ENCODE data around the gene LSM7. TPM values are rescaled to one million over a fixed set of nuclear protein-coding genes. Genes with fewer than 3 reads are reported as not detected.

Gene LSM7
- total RNA-seq, 3 donors from 2014 or later (not counting 1 experiment from before 2014, with no cell fraction given): 52.0 to 80.2 (median 77.4) TPM

- Mint-ChIP-seq H3K27me3 (ENCODE audit: low read depth in 2 of 2) (peaks cover 40 to 51% of the 10 kb centered on the region in 2 donors), H3K4me3 (peak overlapping the region; percentile 53), H3K9me3 (no peaks in the 10 kb centered on the region), H3K4me1 (peaks cover 7 to 23% of the 10 kb centered on the region in 2 donors), H3K36me3 (no peaks in the 10 kb centered on the region), H3K27ac (no peak overlapping the region)
- no peak overlapping the region for H3K4me3 ChIP-seq (ENCODE audit: low read length)
- DNase-seq: no peak
- no peak for ATAC-seq
- WGBS (ENCODE audit: insufficient coverage): 71% methylated on average over 17 of the region's 19 CpGs
- peaks cover 27% of the 10 kb centered on the region for H3K4me1 ChIP-seq (ENCODE audit: control insufficient read depth, insufficient read depth, low read length)
- no peaks in the 10 kb centered on the region for H3K36me3 ChIP-seq (ENCODE audit: control insufficient read depth, insufficient read depth, low read length)
- TF ChIP-seq, protein P1, sequence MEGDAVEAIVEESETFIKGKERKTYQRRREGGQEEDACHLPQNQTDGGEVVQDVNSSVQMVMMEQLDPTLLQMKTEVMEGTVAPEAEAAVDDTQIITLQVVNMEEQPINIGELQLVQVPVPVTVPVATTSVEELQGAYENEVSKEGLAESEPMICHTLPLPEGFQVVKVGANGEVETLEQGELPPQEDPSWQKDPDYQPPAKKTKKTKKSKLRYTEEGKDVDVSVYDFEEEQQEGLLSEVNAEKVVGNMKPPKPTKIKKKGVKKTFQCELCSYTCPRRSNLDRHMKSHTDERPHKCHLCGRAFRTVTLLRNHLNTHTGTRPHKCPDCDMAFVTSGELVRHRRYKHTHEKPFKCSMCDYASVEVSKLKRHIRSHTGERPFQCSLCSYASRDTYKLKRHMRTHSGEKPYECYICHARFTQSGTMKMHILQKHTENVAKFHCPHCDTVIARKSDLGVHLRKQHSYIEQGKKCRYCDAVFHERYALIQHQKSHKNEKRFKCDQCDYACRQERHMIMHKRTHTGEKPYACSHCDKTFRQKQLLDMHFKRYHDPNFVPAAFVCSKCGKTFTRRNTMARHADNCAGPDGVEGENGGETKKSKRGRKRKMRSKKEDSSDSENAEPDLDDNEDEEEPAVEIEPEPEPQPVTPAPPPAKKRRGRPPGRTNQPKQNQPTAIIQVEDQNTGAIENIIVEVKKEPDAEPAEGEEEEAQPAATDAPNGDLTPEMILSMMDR (IDR thresholded peaks at IDR 0.05): no peak
- intact Hi-C loops (cut with micrococcal nuclease): no loop called here
- peaks cover 48% of the 10 kb centered on the region for H3K27me3 ChIP-seq (ENCODE audit: control insufficient read depth, insufficient read depth, low read length)
- no peak overlapping the region for H3K27ac ChIP-seq (ENCODE audit: low read length)
- no peaks in the 10 kb centered on the region for H3K9me3 ChIP-seq (ENCODE audit: control insufficient read depth, insufficient read depth, low read length)
Measured at GRCh38 chr19:2306281-2306806, 22.0 kb downstream of the LSM7 start.

DNA sequence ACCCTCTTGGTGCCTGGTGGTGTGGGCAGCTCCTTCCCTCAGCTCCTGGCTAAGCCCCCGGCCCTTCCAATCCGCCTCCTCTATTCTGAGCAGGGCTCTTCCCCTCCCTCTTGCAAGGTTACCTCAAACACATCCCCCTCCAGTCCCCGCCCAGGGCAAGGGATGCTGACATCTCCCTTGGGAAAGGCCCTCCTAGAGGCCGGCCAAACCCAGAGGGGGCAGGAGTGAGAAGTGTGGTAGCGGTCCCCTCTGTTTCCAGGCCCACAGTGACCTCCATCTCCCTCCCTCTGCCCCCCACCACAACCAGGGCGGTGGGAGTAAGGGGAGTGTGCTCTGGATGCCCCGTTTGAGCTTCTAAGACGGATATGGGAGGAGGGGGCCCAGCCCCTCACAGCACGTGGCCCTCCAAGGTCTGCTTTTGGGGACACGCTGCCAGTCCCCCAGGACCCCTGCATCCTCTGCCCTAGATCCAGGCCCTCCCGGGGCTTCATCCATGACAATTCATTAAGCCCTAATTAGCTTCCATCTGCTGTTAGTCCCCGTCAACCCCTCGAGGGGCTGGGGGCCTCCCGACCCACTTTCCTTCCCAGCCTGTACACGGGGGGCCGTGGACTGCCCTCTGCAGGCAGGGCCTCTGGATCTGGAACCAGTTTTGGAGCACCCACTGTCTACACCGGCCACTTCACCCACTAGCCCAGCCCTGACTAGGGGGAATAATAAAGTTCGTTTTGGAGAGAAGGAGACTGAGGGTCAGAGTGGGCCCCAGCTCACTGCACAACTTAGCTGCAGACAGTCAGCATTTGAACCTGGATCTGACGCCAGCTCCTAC lies 22.7 kb downstream of the LSM7 start:
- H3K27ac Mint-ChIP-seq: no peak overlapping the region
- Histone ChIP-seq H3K4me3 (ENCODE audit: low read length) (no peak overlapping the region), H3K27ac (ENCODE audit: low read length) (no peak overlapping the region), H3K9me3 (ENCODE audit: control insufficient read depth, insufficient read depth, low read length) (no peaks in the 10 kb centered on the region), H3K27me3 (ENCODE audit: control insufficient read depth, insufficient read depth, low read length) (peaks cover 48% of the 10 kb centered on the region), H3K4me1 (ENCODE audit: control insufficient read depth, insufficient read depth, low read length) (peaks cover 29% of the 10 kb centered on the region), H3K36me3 (ENCODE audit: control insufficient read depth, insufficient read depth, low read length) (no peaks in the 10 kb centered on the region)
- H3K9me3 Mint-ChIP-seq: no peaks in the 10 kb centered on the region
- DNase-seq (no peak), ATAC-seq (no peak)
- intact Hi-C loops (cut with micrococcal nuclease): no loop called here
- H3K27me3 Mint-ChIP-seq (ENCODE audit: low read depth in 2 of 2): peaks cover 40 to 48% of the 10 kb centered on the region in 2 donors
- no peak overlapping the region for H3K4me3 Mint-ChIP-seq
- peaks cover 7 to 28% of the 10 kb centered on the region in 2 donors for H3K4me1 Mint-ChIP-seq
- H3K36me3 Mint-ChIP-seq: no peaks in the 10 kb centered on the region
- TF ChIP-seq, protein P1 (IDR thresholded peaks at IDR 0.05): no peak
- 72% methylated on average over 13 of the region's 19 CpGs for WGBS (ENCODE audit: insufficient coverage)

GRCh38 chr19:2303211-2303798 lies 25.1 kb downstream of the LSM7 start:
- Histone ChIP-seq H3K27me3 (ENCODE audit: control insufficient read depth, insufficient read depth, low read length) (peaks cover 34% of the 10 kb centered on the region), H3K36me3 (ENCODE audit: control insufficient read depth, insufficient read depth, low read length) (no peaks in the 10 kb centered on the region), H3K27ac (ENCODE audit: low read length) (no peak overlapping the region), H3K4me1 (ENCODE audit: control insufficient read depth, insufficient read depth, low read length) (peaks cover 35% of the 10 kb centered on the region), H3K4me3 (ENCODE audit: low read length) (no peak overlapping the region), H3K9me3 (ENCODE audit: control insufficient read depth, insufficient read depth, low read length) (no peaks in the 10 kb centered on the region)
- Mint-ChIP-seq H3K4me3 (no peak overlapping the region), H3K4me1 (peaks cover 7 to 27% of the 10 kb centered on the region in 2 donors), H3K27ac (peak overlapping the region in 1 of 2 donors; percentile 60), H3K9me3 (no peaks in the 10 kb centered on the region), H3K36me3 (no peaks in the 10 kb centered on the region), H3K27me3 (ENCODE audit: low read depth in 2 of 2) (peaks cover 32 to 33% of the 10 kb centered on the region in 2 donors)
- 57% methylated on average over 26 of the region's 26 CpGs for WGBS (ENCODE audit: insufficient coverage)
- intact Hi-C loops (cut with micrococcal nuclease): no loop called here
- DNase-seq: no peak
- no peak for ATAC-seq
- TF ChIP-seq, protein P1 (IDR thresholded peaks at IDR 0.05): no peak

Data from natural killer cell (primary cell).